HL-60 (cell line): ENCODE data around the gene TSC22D2.

Experiments
- GABPA ChIP-seq: IDR thresholded peaks from 2 replicates; pipeline ENCODE4 v1.6.1; 2012; ENCODE audit warnings: low read depth
- POLR2AphosphoS5 ChIP-seq: IDR thresholded peaks from 2 replicates; pipeline ENCODE4 v1.6.1; 2012; ENCODE audit warnings: low read depth
- SPI1 ChIP-seq: IDR thresholded peaks from 2 replicates; pipeline ENCODE4 v1.6.1; 2012; ENCODE audit warnings: low read depth, mild to moderate bottlenecking, borderline replicate concordance
- TF ChIP-seq, protein P1 (sequence below): IDR thresholded peaks from one replicate; pipeline ENCODE4 v1.5.1; 2011; ENCODE audit warnings: low read length, control low read depth, inconsistent platforms; ENCODE audit not compliant: insufficient read depth
- TF ChIP-seq, protein P2 (sequence below): IDR thresholded peaks from 2 replicates; pipeline ENCODE4 v1.6.1; 2012; ENCODE audit warnings: low read depth; ENCODE audit not compliant: insufficient replicate concordance

DNA sequence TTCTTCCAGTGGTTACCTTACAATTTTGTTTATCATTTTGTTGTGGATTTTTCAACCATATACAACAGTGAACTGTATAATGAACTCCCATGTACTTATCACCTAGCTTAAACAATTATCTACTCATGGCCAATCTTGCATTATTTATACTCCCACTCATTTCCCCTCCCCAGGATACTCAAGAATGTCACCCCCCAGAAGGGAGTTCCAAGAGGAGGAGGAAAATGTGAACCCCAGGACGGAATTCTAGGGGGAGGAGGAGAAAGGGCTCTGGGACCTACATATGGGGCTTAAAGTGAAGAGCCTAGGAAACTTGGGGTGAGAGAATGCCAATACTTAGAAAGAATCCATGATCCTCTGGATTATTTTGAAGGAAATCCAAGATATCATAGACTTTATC, 59.3 kb downstream of the TSC22D2 start:
- no peak for TF ChIP-seq POLR2AphosphoS5
- TF ChIP-seq, protein P1, sequence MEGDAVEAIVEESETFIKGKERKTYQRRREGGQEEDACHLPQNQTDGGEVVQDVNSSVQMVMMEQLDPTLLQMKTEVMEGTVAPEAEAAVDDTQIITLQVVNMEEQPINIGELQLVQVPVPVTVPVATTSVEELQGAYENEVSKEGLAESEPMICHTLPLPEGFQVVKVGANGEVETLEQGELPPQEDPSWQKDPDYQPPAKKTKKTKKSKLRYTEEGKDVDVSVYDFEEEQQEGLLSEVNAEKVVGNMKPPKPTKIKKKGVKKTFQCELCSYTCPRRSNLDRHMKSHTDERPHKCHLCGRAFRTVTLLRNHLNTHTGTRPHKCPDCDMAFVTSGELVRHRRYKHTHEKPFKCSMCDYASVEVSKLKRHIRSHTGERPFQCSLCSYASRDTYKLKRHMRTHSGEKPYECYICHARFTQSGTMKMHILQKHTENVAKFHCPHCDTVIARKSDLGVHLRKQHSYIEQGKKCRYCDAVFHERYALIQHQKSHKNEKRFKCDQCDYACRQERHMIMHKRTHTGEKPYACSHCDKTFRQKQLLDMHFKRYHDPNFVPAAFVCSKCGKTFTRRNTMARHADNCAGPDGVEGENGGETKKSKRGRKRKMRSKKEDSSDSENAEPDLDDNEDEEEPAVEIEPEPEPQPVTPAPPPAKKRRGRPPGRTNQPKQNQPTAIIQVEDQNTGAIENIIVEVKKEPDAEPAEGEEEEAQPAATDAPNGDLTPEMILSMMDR: no peak
- no peak for TF ChIP-seq GABPA
- TF ChIP-seq, protein P2, sequence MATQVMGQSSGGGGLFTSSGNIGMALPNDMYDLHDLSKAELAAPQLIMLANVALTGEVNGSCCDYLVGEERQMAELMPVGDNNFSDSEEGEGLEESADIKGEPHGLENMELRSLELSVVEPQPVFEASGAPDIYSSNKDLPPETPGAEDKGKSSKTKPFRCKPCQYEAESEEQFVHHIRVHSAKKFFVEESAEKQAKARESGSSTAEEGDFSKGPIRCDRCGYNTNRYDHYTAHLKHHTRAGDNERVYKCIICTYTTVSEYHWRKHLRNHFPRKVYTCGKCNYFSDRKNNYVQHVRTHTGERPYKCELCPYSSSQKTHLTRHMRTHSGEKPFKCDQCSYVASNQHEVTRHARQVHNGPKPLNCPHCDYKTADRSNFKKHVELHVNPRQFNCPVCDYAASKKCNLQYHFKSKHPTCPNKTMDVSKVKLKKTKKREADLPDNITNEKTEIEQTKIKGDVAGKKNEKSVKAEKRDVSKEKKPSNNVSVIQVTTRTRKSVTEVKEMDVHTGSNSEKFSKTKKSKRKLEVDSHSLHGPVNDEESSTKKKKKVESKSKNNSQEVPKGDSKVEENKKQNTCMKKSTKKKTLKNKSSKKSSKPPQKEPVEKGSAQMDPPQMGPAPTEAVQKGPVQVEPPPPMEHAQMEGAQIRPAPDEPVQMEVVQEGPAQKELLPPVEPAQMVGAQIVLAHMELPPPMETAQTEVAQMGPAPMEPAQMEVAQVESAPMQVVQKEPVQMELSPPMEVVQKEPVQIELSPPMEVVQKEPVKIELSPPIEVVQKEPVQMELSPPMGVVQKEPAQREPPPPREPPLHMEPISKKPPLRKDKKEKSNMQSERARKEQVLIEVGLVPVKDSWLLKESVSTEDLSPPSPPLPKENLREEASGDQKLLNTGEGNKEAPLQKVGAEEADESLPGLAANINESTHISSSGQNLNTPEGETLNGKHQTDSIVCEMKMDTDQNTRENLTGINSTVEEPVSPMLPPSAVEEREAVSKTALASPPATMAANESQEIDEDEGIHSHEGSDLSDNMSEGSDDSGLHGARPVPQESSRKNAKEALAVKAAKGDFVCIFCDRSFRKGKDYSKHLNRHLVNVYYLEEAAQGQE: no peak
- TF ChIP-seq SPI1: no peak
